ENCODE measurements around the gene RPL10. TPM values are rescaled to one million over a fixed set of nuclear protein-coding genes. Genes with fewer than 3 reads are reported as not detected.

RPL10 gene
- total RNA-seq, 2 donors from 2014 or later: 2,294 to 2,387 TPM

DNA sequence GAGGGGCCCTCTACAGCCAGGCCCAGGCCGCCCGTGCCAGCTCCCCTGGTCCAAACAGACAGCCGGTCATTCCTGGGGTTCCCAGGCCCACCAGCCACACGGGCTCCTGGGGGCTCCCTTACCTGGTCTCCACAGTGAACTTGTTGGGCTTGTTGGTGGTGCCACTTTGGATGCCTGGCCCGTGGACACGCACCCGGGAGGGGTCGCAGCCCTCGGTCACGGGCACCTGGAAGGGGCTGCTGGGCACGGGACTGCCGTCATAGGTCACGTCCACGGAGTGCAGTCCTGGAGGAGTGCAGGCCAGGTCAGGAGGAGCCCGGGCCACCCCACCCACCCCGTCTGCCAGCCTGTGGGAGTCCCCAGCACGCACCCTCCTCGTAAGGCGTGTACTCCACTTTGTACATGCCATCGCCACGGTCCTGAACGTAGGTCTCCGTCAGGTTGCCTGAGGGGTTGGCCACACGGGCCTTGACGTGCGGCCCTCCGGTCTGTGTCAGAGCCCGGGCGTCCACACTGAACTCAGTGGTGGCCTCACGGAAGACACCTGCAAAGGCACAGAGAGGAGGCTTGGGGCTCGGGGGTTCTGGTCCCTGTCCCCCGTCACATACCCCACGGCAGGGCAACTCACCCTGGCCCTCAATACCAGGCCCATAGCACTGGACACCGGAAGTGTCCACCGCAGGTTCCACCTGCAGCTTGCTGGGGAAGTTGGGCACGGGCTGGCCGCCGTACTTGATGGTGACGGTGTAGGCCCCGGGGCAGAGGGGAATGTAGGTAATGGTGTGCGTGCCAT is 38.6 kb upstream of the RPL10 start:
- intact Hi-C loops (cut with DNase I): no loop called here
- DNase-seq (ENCODE audit: low spot score): no peak

DNA sequence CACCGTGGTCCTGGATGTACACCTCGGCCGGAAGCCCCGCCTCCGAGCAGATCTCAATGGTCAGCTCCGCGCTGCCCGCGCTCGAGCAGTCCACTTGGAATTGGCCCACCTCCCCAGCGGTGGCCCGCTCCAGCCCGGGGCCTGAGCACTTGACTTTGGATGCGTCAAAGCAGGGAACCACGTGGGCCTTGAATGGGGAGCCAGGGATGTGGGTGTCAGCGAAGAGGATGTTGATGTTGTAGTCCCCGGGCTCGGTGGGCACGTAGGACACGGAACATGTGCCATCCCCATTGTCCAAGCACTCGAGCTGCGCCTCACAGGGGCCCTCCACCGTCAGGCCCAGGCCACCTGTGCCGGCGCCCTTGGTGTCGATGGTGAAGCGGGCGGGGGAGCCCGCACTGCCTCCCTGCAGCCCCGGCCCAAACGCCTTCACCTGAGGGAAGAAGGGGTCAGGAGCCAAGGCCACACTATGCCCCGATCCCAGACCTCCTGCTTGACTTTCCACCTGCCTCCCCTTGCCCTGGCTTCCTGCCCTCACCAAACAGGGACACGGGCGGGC is 37.9 kb upstream of the RPL10 start:
- DNase-seq (ENCODE audit: low spot score): no peak
- intact Hi-C loops (cut with DNase I): no loop called here

DNA sequence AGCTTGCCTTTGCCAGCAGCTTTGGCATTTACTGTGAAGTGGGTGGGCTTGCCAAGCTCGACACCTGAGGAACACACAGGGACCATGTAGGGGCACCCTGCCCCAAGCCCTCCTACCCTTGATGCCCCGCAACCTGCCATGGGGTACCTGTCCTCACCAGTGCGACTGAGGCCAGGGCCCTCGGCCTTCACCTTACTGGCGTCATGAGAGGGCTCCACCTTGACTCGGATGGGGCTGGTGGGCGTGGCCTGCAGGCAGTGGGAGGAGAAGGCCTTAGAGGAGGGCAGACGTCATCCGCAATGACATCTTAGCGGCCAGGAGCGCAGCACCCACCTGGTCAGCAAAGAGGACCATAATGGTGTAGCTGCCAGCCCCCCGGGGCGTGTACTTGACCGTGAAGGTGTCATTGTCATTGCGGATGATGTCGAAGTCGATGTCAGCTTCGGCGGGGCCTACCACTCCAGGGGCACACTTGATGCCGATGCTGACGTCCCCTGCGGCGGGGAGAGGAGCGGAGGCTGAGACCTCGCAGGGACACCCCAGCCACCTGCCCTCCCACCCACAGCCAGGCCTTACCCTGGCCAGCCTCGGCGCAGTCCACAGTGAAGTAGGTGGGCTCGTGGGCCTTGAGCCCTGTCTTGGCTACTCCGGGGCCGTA is 36.0 kb upstream of the RPL10 start:
- intact Hi-C loops (cut with DNase I): no loop called here

DNA sequence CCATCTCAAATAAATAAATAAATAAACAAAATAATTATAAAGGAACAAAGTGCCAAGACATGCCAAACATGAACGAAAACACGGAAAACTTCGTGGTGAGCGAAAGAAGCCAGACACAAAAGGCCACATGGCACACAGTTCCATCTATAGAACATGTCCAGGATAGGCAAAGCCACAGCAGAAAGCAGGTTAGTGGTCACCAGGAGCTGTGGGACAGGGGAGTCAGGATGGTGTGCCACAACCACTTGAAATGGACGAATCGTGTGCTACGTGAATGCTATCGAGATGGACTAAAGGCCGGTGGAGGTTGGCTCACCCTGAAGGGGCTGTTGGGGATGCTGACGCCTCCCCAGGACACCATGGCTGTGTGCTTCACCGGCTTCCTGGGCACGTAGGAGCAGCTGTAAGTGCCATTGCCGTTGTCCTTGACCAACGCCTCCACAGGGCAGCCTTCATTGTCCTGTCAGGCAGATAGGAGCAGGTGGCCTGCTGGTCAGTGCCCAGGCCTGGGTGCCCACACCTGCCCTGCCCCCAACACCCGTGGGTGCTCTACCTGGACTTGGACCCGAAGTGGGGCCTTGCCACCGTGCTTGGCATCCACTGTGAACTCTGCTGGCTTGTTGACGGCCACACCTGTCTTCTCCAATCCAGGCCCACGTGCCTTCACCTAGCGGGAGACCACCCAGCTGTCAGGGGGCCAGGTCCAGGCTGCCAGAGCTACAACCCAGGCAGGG is 34.3 kb upstream of the RPL10 start:
- intact Hi-C loops (cut with DNase I): no loop called here
- no peak for DNase-seq (ENCODE audit: low spot score)

More for the DNA sequence above, 36.0 kb upstream of the RPL10 start:
- DNase-seq (ENCODE audit: low spot score): no peak

DNA sequence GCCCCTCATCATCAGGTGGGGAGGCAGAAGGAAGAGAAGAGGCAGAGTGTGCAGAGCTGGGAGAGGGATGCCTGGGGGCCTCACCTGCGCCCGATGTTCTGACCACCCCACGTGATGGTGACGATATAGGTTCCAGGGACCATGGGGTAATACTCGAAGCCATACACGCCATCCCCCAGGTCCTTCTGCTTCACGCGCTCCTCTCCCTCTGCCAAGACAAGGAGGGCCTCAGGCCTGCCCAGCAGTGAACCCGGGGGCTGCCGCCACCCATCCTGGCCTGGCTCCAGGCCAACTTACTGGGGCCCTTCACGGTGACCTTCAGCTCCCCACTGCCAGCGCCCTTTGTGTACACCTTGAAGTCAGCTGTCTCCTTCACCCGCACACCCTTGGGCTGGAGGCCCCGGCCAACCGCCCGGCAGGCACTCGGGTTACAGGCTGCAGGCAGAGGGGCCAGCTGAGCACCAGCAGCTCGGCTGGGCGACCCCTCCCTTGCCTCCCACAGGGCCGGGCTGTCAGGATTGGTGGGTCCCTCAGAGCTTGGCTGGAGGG is 33.1 kb upstream of the RPL10 start:
- intact Hi-C loops (cut with DNase I): no loop called here
- no peak for DNase-seq (ENCODE audit: low spot score)

DNA sequence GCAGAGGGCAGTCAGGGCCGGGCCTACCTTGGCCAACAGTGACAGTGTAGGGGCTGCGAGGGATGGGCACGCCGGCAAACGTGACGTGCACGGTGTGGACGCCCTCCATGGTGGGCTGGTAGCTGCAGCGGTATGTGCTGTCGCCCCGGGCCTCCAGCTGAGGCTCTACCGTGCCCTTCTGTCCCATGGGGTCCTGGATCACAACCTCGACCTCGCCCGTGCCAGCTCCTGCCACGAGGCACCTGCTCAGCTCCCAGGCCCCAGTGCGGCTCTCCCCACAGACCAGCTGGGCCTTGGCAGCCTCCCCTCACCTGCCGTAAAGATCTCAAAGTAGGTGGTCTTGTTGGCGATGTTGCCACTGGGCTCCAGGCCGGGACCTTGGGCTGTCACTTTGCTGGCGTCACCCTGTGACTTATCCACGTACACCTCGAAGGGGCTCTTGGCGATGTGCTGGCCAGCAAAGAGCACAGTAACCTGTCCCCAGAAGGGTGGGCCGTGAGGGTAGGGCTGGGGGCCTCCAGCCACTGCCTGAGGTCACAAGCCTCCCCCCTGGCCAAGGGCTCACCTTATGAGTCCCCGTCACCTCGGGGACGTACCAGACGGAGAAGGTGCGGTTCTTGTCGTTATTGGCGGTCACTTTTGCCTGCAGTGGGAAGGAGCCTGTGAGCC is 32.0 kb upstream of the RPL10 start:
- intact Hi-C loops (cut with DNase I): no loop called here
- DNase-seq (ENCODE audit: low spot score): no peak

DNA sequence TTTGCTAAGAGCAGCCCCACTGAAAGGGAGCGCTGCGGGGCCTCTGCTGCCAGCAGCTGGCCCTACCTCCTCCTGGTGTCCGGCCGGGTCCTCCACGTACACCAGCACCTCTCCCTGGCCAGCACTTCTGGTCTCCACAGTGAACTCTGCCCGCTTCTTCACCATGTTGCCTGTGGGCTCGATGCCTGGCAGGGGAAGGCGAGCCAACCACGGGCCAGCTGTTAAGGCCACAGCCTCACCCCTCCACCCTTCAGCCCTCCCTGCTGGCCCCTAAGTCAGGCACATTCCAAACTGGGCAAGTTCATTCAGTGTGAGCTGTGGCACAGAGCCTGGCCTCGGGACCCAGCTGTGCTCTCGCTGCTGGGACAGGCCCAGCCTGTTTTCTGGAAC is 31.5 kb upstream of the RPL10 start:
- intact Hi-C loops (cut with DNase I): no loop called here
- DNase-seq (ENCODE audit: low spot score): no peak

DNA sequence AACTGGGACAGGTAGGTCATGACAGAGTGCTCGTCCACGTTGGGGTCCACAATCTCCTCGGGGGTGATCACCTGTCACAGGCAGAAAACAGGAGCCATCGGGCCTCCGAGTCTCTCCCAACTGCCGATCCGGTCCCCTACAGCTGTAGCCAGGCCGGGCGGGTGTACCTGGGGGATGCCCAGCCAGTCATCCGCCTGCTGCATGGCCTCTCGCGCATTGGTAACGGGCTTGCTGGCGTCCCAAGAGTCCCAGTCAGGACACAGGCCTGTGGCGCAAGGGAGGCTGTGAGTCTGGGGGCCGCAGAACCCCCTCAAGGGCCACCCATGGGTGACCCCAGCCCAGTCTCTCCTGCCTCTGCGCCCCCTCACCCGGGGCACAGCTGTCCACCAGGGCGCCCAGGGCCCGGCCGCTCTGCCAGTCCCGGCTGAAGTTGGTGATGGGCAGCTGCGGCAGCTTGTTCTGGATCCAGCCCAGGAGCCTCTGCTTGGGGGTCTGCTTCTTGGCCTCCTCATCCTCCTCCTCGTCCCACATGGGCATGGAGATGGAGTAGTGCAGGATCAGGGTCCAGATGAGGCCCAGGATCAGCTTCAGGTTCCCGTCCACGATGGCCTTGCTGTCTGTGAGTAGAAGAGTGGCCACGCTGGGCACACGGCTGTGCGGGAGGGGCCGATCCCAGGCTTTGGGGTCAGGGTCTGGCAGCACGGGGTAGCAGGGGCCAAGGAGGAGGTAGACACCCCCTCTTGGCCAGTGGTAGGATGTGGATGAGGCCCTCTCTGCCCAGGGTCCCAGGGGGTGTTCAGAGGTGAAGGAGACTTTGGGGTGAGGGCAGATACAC is 30.5 kb upstream of the RPL10 start:
- intact Hi-C loops (cut with DNase I): no loop called here
- no peak for DNase-seq (ENCODE audit: low spot score)

DNA sequence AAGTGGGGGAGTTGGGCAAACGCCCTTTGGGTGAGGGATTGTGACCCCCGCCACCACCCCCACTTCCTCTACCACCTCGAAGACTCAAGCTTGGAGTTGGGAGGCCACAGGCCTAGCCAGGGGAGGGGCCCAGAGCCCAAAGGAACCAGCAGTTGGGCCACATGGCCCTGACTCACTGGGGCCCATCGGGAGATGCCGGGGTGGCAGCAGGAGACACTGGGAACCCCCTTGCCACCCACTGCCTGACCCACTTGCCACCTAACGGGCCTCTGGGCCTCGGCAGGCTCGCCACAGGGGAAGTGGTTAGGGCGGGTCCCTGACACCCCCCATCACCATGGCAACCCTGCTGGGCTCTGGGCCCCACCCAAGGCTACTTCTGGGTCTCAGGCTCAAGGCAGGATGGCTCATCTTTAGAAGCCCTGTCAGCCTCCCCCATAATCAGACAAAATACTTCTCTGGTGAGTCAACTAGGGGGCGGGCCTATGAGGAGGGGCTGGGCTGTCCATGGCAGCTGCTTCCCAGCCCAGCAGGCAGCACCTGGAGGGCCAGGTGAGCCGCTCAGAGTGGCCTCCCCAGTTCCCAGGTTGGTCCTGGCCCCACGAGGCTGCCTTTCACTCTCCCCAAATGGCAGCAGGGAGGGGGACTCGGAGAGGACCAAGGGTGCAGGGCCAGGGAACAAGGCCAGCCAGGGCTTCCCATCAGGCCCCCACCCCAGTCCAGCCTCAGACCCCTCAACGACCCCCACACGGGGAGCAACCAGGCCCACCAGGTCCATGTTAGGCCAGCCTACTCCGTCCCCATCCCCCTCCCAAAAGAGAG is 29.3 kb upstream of the RPL10 start:
- intact Hi-C loops (cut with DNase I): no loop called here
- peak; percentile 95 for DNase-seq (ENCODE audit: low spot score)

DNA sequence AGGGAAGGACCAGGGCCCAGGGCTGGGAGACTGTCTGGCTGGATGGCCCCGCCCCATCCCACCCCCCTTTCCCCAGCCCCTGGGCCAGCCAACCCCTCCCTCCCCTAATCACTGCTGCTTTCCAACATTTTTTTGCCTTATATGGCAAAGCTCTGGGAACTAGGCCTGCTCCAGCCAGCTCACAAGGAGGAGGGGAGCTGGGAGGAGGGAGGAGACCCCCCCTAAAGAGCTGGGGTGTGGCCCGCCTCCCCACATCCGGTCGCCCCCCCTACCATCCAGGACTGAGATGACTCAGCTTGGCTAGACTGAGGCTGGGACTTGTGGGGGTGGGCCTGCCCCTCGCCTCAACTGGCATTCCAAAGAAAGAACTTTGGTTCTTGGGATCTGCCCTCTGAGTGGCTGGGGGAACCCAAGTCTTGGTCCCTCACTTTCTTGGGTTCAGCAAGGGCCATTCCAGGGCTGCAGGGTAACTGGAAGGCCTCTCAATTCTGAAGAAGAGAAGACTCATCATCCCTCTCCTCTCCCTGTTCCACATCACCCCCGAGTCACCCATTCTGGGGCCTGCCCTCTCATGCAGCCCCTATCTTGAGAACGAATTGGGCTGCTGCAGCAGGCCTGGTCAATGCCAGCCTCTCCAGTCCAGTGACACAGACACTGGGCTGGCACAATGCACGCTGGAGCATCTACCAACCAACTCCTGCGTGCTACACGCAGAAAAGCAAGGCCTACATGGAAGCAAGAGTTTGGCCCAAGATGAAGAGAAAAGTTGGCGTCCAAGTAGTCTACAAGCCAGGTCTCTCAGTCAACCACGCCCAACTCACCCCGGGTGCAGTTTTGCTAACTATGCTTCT is 28.5 kb upstream of the RPL10 start:
- DNase-seq (ENCODE audit: low spot score): peak; percentile 94
- intact Hi-C loops (cut with DNase I): no loop called here

DNA sequence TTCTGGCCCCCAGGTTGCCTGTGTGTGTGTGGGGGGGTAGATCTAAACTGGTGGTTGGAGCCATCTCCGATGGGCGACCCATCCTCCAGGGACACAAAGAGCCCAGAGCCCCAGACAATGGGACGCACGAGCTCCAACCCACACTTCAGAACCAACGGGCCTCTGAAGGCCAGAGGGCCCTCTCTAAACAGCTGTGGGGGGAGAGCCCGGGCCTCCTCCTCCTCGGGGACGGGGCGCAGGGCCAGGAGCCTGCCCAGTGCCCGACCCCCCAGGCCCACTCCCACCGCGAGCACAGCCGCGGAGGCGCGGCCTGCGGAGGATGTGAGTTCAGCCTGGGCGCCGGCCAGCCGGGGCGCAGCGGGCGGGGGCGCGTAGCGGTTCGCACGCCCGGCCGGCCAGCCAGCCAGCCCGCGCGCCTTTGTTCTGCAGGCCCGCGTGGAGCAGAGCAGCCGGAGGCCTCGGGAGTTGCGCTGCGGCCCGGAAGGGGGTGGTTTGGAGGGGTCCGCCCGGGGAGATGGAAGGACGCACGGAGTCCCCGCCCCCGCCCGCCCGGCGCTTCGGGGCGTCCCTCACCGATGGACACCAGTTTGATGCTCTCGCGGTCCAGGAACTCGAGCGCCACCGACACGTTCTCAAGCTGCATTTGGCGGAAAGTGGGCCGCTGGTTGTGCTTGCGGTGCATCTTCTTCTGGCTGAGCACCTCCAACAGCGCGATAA is 27.7 kb upstream of the RPL10 start:
- DNase-seq (ENCODE audit: low spot score): no peak
- intact Hi-C loops (cut with DNase I): no loop called here

DNA sequence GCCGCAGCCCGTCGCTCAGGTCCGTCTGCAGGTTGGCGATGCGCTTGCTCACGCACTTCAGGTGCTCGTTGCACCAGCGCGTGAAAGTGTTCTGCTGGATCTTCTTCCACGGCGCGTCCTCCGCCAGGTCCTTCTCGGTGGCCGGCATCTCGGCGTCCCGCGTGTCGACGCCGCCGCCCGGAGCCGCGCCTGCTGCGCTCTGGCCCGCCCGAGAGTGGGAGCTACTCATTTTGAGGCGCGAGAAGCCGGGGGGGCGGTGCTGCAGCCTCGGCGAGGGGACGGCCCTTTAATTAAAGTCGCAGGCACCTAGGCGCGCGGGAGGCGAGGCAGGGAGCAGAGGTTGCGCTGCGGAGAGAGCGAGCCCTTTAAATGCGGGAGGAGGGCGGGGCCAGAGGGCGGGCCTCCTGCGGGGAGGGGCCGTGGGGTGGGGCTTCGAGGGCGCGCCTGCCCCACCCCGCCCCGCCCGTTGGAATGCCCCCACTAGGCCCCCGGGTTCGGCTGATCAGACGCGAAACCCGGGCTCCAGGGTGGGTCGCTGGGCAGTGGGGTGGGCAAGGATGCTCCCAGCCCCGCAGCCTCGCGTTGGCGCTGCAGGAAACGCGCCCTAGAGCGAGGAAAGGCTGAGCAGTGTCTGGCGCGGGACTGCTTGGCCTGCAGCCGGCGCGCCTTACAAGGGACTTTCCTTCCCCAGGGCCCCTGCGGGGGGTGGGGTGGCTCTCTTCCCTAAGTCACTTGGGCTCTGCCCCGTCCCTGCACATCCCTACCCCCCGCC is 27.0 kb upstream of the RPL10 start:
- peak; percentile 98 for DNase-seq (ENCODE audit: low spot score)
- intact Hi-C loops (cut with DNase I): no loop called here

DNA sequence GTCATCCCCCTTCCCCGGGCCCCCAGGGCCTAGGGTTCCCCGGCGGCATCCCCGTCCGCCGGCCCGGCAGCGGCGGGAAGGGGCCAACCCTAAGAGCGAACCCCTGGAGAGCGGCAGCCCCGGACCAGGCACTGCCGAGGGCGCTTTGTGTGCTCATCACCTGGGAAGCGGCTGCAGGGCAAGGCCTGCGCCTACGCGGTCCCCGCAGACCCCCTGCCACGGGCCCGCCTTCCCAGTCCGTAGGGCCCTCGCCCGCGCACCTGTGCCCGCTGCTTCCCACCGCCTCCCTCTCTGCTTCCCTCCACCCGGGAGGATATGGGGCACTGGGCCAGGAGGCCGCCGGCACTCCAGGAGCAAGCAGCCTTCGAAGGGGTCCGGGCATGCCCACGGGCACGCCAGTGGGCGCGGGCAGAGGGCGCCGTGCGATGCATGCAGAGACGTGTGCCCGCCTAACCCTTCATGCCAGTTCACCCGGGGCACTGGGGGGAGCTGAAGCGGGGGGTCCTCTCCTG is 26.3 kb upstream of the RPL10 start:
- no peak for DNase-seq (ENCODE audit: low spot score)
- intact Hi-C loops (cut with DNase I): no loop called here

DNA sequence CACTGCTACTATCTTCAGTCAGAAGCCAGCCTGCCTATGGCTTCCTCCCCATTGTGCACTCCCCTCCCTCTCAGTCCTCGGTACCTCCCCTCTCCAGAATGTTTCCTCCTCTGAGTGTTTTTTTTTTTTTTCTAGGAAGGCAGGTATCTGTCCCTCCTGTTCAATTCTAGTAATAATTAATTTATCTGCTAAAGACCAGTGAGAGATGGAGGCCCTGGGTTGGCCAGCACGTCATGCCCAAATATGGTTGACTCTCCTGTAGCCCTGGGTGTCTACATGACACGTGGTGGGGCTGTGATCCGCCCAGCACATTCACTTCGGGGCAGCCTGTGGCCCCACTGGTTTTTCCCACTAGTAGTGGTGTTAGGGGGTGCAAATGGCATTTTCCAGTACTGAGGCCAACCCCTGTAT is 25.6 kb upstream of the RPL10 start:
- intact Hi-C loops (cut with DNase I): no loop called here
- DNase-seq (ENCODE audit: low spot score): no peak
